WTC11 (cell line): ENCODE measurements around the gene MRPS15.

Experiments used
- EMX1 ChIP-seq: fragments of 250-450 bp; sonication (Bioruptor Pico); IDR thresholded peaks from 2 replicates; pipeline ENCODE4 v1.8.0; 2021; ENCODE audit warnings: mild to moderate bottlenecking
- NR3C1 ChIP-seq: sonication (generic); formaldehyde crosslinking; conservative IDR thresholded peaks from 2 replicates; pipeline ENCODE4 v1.8.1; 2023; ENCODE audit warnings: low read depth, mild to moderate bottlenecking, missing genetic modification reagents
- TF ChIP-seq, protein P1 (sequence below): sonication (generic); formaldehyde crosslinking; IDR thresholded peaks from 2 replicates; pipeline ENCODE4 v1.8.1; 2023; ENCODE audit warnings: mild to moderate bottlenecking, missing genetic modification reagents, moderate library complexity
- TF ChIP-seq, protein P2 (sequence below): fragments of 200-600 bp; IDR thresholded peaks from 2 replicates; pipeline ENCODE4 v1.8.0; 2022; ENCODE audit warnings: antibody characterized with exemption

DNA sequence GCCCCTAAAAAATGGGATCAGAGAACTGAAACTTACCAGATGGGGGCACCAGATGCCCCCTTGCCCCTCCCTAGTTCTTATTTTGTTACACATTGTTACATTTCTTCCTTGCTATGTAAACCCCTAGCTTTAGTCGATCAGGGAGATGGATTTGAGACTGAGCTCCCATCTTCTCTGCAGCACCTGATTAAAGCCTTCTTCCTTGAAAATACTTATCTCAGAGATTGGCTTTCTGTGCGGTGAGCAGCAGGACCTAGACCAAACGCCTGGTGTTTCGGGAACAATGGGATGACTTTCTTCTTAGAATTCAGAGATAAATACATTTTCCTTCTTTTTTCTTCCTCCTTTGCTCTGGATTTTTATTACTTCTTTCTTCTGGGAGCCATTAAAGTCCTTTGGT is 49.8 kb downstream of the MRPS15 start:
- TF ChIP-seq EMX1 (CRISPR knock-in tag) (no peak), NR3C1 (no peak)
- TF ChIP-seq, protein P1, sequence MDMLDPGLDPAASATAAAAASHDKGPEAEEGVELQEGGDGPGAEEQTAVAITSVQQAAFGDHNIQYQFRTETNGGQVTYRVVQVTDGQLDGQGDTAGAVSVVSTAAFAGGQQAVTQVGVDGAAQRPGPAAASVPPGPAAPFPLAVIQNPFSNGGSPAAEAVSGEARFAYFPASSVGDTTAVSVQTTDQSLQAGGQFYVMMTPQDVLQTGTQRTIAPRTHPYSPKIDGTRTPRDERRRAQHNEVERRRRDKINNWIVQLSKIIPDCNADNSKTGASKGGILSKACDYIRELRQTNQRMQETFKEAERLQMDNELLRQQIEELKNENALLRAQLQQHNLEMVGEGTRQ (CRISPR knock-in tag) = no peak
- TF ChIP-seq, protein P2, sequence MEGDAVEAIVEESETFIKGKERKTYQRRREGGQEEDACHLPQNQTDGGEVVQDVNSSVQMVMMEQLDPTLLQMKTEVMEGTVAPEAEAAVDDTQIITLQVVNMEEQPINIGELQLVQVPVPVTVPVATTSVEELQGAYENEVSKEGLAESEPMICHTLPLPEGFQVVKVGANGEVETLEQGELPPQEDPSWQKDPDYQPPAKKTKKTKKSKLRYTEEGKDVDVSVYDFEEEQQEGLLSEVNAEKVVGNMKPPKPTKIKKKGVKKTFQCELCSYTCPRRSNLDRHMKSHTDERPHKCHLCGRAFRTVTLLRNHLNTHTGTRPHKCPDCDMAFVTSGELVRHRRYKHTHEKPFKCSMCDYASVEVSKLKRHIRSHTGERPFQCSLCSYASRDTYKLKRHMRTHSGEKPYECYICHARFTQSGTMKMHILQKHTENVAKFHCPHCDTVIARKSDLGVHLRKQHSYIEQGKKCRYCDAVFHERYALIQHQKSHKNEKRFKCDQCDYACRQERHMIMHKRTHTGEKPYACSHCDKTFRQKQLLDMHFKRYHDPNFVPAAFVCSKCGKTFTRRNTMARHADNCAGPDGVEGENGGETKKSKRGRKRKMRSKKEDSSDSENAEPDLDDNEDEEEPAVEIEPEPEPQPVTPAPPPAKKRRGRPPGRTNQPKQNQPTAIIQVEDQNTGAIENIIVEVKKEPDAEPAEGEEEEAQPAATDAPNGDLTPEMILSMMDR = no peak
